AG04449 (cell line): ENCODE results near the gene SGPP2.

ENCODE experiments used
- CTCF ChIA-PET: fragments of 350-600 bp; formaldehyde crosslinking; extraction: SDS; loops from one replicate; lab custom pipeline; 2021; ENCODE audit warnings: antibody characterized with exemption; lab: Yijun Ruan, JAX
- POLR2A ChIA-PET: fragments of 400-600, 350-600 bp; formaldehyde crosslinking; extraction: SDS; loops from one replicate; lab custom pipeline; 2020; ENCODE audit warnings: antibody characterized with exemption, inconsistent platforms; lab: Yijun Ruan, JAX
- DNase-seq: peaks from one replicate; pipeline ENCODE4 v3.0.0-alpha.2; 2010; ENCODE audit warnings: low read depth, low spot score
- H3K4me3 ChIP-seq: 2 replicates; pipeline ENCODE4 v1.5.1; 2011; ENCODE audit warnings: low read depth, mild to moderate bottlenecking, control low read depth, low read length
- CTCF ChIP-seq: IDR thresholded peaks from one replicate; pipeline ENCODE4 v1.5.1; 2011; ENCODE audit warnings: mild to moderate bottlenecking, moderate library complexity, low read length, control low read depth, inconsistent platforms; ENCODE audit not compliant: insufficient read depth; ENCODE audit errors: missing control alignments

SGPP2 gene

GRCh38 chr2:222490131-222490530, 65.8 kb downstream of the SGPP2 start:
- no peak for TF ChIP-seq CTCF
- POLR2A ChIA-PET: interaction anchor here (0.7 kb wide), 1 partner anchor 30 kb away, joined by 5 read pairs; no protein-coding TSS in a partner anchor
- H3K4me3 ChIP-seq: no peak overlapping the region
- CTCF ChIA-PET: no interaction called here
- DNase-seq: no peak

- no peak for TF ChIP-seq CTCF
- CTCF ChIA-PET: no interaction called here
- DNase-seq: no peak
- H3K4me3 ChIP-seq: no peak overlapping the region
- POLR2A ChIA-PET: no interaction called here
Measured at GRCh38 chr2:222492683-222493082, 68.3 kb downstream of the SGPP2 start.

GRCh38 chr2:222494104-222494739, 69.9 kb downstream of the SGPP2 start:
- CTCF ChIA-PET: no interaction called here
- no peak for TF ChIP-seq CTCF
- POLR2A ChIA-PET: no interaction called here
- DNase-seq: no peak
- H3K4me3 ChIP-seq: no peak overlapping the region

GRCh38 chr2:222495388-222495787, 71.0 kb downstream of the SGPP2 start:
- TF ChIP-seq CTCF: no peak
- DNase-seq: no peak
- no peak overlapping the region for H3K4me3 ChIP-seq
- CTCF ChIA-PET: no interaction called here
- POLR2A ChIA-PET: no interaction called here

- ChIA-PET POLR2A (no interaction called here), CTCF (no interaction called here)
- no peak overlapping the region for H3K4me3 ChIP-seq
- DNase-seq: no peak
- no peak for TF ChIP-seq CTCF
Measured at GRCh38 chr2:222499226-222499625, 74.9 kb downstream of the SGPP2 start.

- ChIA-PET CTCF (no interaction called here), POLR2A (no interaction called here)
- no peak for DNase-seq
- H3K4me3 ChIP-seq: no peak overlapping the region
- TF ChIP-seq CTCF: no peak
Measured at GRCh38 chr2:222504191-222504590, 79.8 kb downstream of the SGPP2 start.
